Liver (tissue), 9 donors: ENCODE data around the gene DRG1. TPM values are rescaled to one million over a fixed set of nuclear protein-coding genes. Genes with fewer than 3 reads are reported as not detected.

Source experiments
- DNase-seq: peaks from one replicate; pipeline ENCODE4 v3.0.0-alpha.2; 2017; ENCODE audit warnings: low spot score
- H3K27ac ChIP-seq, 2 donors: one replicate each; pipeline ENCODE4 v1.7.0; 2013; ENCODE audit warnings: inconsistent platforms in 2 of 2, low read length in 2 of 2, control low read depth in 1 of 2, low read depth in 1 of 2, mild to moderate bottlenecking in 1 of 2
- H3K27me3 ChIP-seq, 4 donors: one replicate each; pipeline versions ENCODE4 v1.6.1 to v1.7.0; 2013; ENCODE audit warnings: low read length in 3 of 4, inconsistent platforms in 1 of 4, mild to moderate bottlenecking in 1 of 4, moderate library complexity in 1 of 4; ENCODE audit not compliant: control insufficient read depth in 4 of 4, insufficient read depth in 4 of 4
- H3K36me3 ChIP-seq, 4 donors: one replicate each; pipeline versions ENCODE4 v1.6.1 to v1.7.0; 2013; ENCODE audit warnings: low read length in 3 of 4, mild to moderate bottlenecking in 3 of 4, low read depth in 1 of 4, moderate library complexity in 1 of 4; ENCODE audit not compliant: control insufficient read depth in 4 of 4, insufficient read depth in 3 of 4
- H3K4me1 ChIP-seq, 4 donors: one replicate each; pipeline versions ENCODE4 v1.6.1 to v1.7.0; 2013; ENCODE audit warnings: low read length in 3 of 4, mild to moderate bottlenecking in 3 of 4, moderate library complexity in 1 of 4; ENCODE audit not compliant: control insufficient read depth in 4 of 4, insufficient read depth in 4 of 4
- H3K4me3 ChIP-seq, 3 donors: one replicate each; pipeline versions ENCODE4 v1.6.1 to v1.7.0; 2013; ENCODE audit warnings: low read length in 3 of 3, control low read depth in 1 of 3, low read depth in 1 of 3, mild to moderate bottlenecking in 1 of 3
- H3K9ac ChIP-seq, 2 donors: one replicate each; pipeline ENCODE4 v1.7.0; 2013; ENCODE audit warnings: low read length in 2 of 2, mild to moderate bottlenecking in 2 of 2, moderate library complexity in 2 of 2, control low read depth in 1 of 2, low read depth in 1 of 2
- H3K9me3 ChIP-seq, 4 donors: one replicate each; pipeline versions ENCODE4 v1.6.1 to v1.7.0; 2013; ENCODE audit warnings: low read length in 3 of 4; ENCODE audit not compliant: control insufficient read depth in 4 of 4
- EGR1 ChIP-seq, 2 donors: IDR thresholded peaks; 2 replicates each; pipeline ENCODE4 v1.6.1; 2016 to 2018; ENCODE audit warnings: antibody characterized with exemption in 2 of 2, low read depth in 2 of 2
- FOXA1 ChIP-seq: IDR thresholded peaks from 2 replicates; pipeline ENCODE4 v1.6.1; 2016; ENCODE audit warnings: antibody characterized with exemption
- FOXA2 ChIP-seq: IDR thresholded peaks from 2 replicates; pipeline ENCODE4 v1.6.1; 2016; ENCODE audit warnings: antibody characterized with exemption
- GABPA ChIP-seq, 2 donors: IDR thresholded peaks in 1 of 2; conservative IDR thresholded peaks in 1 of 2; 2 replicates each; pipeline ENCODE4 v1.6.1; 2016; ENCODE audit warnings: antibody characterized with exemption in 2 of 2, mild to moderate bottlenecking in 1 of 2, moderate library complexity in 1 of 2
- HNF4A ChIP-seq, 2 donors: conservative IDR thresholded peaks; 2 replicates each; pipeline ENCODE4 v1.6.1; 2016; ENCODE audit warnings: antibody characterized with exemption in 2 of 2, mild to moderate bottlenecking in 2 of 2
- HNF4G ChIP-seq: IDR thresholded peaks from 2 replicates; pipeline ENCODE4 v1.6.1; 2016; ENCODE audit warnings: antibody characterized with exemption
- JUND ChIP-seq, 2 donors: IDR thresholded peaks; 2 replicates each; pipeline ENCODE4 v1.6.1; 2016; ENCODE audit warnings: antibody characterized with exemption in 2 of 2
- NR2F2 ChIP-seq: IDR thresholded peaks from 2 replicates; pipeline ENCODE4 v1.6.1; 2016; ENCODE audit warnings: antibody characterized with exemption
- RAD21 ChIP-seq, 2 donors: IDR thresholded peaks; 2 replicates each; pipeline ENCODE4 v1.6.1; 2016; ENCODE audit warnings: antibody characterized with exemption in 2 of 2, mild to moderate bottlenecking in 2 of 2
- SP1 ChIP-seq: IDR thresholded peaks from 2 replicates; pipeline ENCODE4 v1.6.1; 2018; ENCODE audit warnings: antibody characterized with exemption, mild to moderate bottlenecking
- TAF1 ChIP-seq: conservative IDR thresholded peaks from 2 replicates; pipeline ENCODE4 v1.6.1; 2016; ENCODE audit warnings: antibody characterized with exemption, mild to moderate bottlenecking
- YY1 ChIP-seq: IDR thresholded peaks from 2 replicates; pipeline ENCODE4 v1.6.1; 2016; ENCODE audit warnings: antibody characterized with exemption, mild to moderate bottlenecking
- whole genome bisulfite sequencing: extraction: QIAGEN DNeasy Blood & Tissue Kit; methylation state at CpG from one replicate; pipeline ENCODE4 v1.1.7; 2013; 5-methylcytosine and 5-hydroxymethylcytosine counted together
- polyA plus RNA-seq, 2 donors: library from polyadenylated mRNA; stranded (reverse) in 1 of 2; unstranded in 1 of 2; fragments of 200-250 nt in 1 of 2; fragments of >200 nt in 1 of 2; fragmentation: Nextera tagmentation in 1 of 2; extraction: Ambion mirVana in 1 of 2; gene quantifications; one replicate each; pipeline versions ENCODE4 v1.2.1 to v1.2.3, GENCODE V29; 2013 to 2015
- total RNA-seq, 2 donors: library from RNA; depleted of rRNA; stranded (reverse); fragments of >200 nt; gene quantifications; one replicate each; pipeline ENCODE4 v1.2.3, GENCODE V29; 2014
- TF ChIP-seq, protein P1 (sequence below): IDR thresholded peaks from 2 replicates; pipeline ENCODE4 v1.6.1; 2016; ENCODE audit warnings: antibody characterized with exemption
- TF ChIP-seq, protein P2 (sequence below): IDR thresholded peaks from 2 replicates; pipeline ENCODE4 v1.6.1; 2016; ENCODE audit warnings: antibody characterized with exemption
- TF ChIP-seq, protein P3 (sequence below): fragments of 150-350 bp; IDR thresholded peaks from 2 replicates; pipeline ENCODE4 v1.5.1; 2017; ENCODE audit warnings: improper control_type of control experiment, low read depth, low read length; ENCODE audit not compliant: missing input control
- TF ChIP-seq, protein P4 (sequence below): IDR thresholded peaks from 2 replicates; pipeline ENCODE4 v1.6.1; 2016; ENCODE audit warnings: antibody characterized with exemption
- TF ChIP-seq, protein P5 (sequence below): IDR thresholded peaks from 2 replicates; pipeline ENCODE4 v1.6.1; 2016; ENCODE audit warnings: antibody characterized with exemption, mild to moderate bottlenecking
- donor health status: healthy.
- donor health status: healthy.
- donor health status: healthy.
- donor health status: healthy.
- donor health status: healthy.

Gene DRG1
- total and polyA plus RNA-seq, 4 donors = 23.1 to 39.7 (median 32.5) TPM

DNA sequence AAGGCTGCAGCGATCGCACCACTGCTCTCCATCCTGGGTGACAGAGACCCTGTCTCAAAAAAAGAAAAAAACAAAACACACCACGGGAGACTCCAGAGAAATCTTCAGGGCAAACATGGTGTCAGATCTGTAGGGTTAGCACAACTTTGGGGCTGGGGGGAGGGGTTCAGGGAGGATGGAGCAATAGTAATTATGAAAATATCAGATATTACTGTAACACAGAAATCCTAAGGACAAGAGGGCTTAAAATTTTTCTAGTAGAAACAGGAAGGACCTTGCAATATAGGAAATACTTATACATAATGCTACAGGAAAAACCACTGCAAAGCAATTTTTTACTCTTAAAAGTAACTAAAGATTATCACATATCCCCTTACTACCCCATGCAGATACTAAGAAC lies 76.4 kb downstream of the DRG1 start:
- no peak for TF ChIP-seq NR2F2
- TF ChIP-seq, protein P1, sequence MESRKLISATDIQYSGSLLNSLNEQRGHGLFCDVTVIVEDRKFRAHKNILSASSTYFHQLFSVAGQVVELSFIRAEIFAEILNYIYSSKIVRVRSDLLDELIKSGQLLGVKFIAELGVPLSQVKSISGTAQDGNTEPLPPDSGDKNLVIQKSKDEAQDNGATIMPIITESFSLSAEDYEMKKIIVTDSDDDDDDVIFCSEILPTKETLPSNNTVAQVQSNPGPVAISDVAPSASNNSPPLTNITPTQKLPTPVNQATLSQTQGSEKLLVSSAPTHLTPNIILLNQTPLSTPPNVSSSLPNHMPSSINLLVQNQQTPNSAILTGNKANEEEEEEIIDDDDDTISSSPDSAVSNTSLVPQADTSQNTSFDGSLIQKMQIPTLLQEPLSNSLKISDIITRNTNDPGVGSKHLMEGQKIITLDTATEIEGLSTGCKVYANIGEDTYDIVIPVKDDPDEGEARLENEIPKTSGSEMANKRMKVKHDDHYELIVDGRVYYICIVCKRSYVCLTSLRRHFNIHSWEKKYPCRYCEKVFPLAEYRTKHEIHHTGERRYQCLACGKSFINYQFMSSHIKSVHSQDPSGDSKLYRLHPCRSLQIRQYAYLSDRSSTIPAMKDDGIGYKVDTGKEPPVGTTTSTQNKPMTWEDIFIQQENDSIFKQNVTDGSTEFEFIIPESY = no peak
- no peak for TF ChIP-seq HNF4A (conservative IDR thresholded peaks at IDR 0.05)
- no peak for TF ChIP-seq JUND (IDR thresholded peaks at IDR 0.05)
- TF ChIP-seq EGR1 (IDR thresholded peaks at IDR 0.05; ENCODE audit: low read depth in 2 of 2) = no peak
- TF ChIP-seq YY1 = no peak
- TF ChIP-seq, protein P2, sequence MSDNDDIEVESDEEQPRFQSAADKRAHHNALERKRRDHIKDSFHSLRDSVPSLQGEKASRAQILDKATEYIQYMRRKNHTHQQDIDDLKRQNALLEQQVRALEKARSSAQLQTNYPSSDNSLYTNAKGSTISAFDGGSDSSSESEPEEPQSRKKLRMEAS = no peak
- TF ChIP-seq, protein P3, sequence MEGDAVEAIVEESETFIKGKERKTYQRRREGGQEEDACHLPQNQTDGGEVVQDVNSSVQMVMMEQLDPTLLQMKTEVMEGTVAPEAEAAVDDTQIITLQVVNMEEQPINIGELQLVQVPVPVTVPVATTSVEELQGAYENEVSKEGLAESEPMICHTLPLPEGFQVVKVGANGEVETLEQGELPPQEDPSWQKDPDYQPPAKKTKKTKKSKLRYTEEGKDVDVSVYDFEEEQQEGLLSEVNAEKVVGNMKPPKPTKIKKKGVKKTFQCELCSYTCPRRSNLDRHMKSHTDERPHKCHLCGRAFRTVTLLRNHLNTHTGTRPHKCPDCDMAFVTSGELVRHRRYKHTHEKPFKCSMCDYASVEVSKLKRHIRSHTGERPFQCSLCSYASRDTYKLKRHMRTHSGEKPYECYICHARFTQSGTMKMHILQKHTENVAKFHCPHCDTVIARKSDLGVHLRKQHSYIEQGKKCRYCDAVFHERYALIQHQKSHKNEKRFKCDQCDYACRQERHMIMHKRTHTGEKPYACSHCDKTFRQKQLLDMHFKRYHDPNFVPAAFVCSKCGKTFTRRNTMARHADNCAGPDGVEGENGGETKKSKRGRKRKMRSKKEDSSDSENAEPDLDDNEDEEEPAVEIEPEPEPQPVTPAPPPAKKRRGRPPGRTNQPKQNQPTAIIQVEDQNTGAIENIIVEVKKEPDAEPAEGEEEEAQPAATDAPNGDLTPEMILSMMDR = no peak
- no peak for TF ChIP-seq FOXA2
- no peak for TF ChIP-seq FOXA1
- TF ChIP-seq, protein P4, sequence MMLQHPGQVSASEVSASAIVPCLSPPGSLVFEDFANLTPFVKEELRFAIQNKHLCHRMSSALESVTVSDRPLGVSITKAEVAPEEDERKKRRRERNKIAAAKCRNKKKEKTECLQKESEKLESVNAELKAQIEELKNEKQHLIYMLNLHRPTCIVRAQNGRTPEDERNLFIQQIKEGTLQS = no peak
- TF ChIP-seq HNF4G = no peak
- TF ChIP-seq SP1 = no peak
- TF ChIP-seq, protein P5, sequence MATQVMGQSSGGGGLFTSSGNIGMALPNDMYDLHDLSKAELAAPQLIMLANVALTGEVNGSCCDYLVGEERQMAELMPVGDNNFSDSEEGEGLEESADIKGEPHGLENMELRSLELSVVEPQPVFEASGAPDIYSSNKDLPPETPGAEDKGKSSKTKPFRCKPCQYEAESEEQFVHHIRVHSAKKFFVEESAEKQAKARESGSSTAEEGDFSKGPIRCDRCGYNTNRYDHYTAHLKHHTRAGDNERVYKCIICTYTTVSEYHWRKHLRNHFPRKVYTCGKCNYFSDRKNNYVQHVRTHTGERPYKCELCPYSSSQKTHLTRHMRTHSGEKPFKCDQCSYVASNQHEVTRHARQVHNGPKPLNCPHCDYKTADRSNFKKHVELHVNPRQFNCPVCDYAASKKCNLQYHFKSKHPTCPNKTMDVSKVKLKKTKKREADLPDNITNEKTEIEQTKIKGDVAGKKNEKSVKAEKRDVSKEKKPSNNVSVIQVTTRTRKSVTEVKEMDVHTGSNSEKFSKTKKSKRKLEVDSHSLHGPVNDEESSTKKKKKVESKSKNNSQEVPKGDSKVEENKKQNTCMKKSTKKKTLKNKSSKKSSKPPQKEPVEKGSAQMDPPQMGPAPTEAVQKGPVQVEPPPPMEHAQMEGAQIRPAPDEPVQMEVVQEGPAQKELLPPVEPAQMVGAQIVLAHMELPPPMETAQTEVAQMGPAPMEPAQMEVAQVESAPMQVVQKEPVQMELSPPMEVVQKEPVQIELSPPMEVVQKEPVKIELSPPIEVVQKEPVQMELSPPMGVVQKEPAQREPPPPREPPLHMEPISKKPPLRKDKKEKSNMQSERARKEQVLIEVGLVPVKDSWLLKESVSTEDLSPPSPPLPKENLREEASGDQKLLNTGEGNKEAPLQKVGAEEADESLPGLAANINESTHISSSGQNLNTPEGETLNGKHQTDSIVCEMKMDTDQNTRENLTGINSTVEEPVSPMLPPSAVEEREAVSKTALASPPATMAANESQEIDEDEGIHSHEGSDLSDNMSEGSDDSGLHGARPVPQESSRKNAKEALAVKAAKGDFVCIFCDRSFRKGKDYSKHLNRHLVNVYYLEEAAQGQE = no peak
- no peaks in the 10 kb centered on the region for H3K27me3 ChIP-seq
- no peaks in the 10 kb centered on the region for H3K9me3 ChIP-seq
- peaks cover 0 to 1% (median 0%) of the 10 kb centered on the region in 4 donors for H3K4me1 ChIP-seq
- no peak for DNase-seq
- H3K36me3 ChIP-seq = peaks cover 3 to 13% (median 8%) of the 10 kb centered on the region in 4 donors
- no peak overlapping the region for H3K9ac ChIP-seq
- no peak overlapping the region for H3K4me3 ChIP-seq
- WGBS = 88% methylated on average over 3 of the region's 3 CpGs
- H3K27ac ChIP-seq = no peak overlapping the region

DNA sequence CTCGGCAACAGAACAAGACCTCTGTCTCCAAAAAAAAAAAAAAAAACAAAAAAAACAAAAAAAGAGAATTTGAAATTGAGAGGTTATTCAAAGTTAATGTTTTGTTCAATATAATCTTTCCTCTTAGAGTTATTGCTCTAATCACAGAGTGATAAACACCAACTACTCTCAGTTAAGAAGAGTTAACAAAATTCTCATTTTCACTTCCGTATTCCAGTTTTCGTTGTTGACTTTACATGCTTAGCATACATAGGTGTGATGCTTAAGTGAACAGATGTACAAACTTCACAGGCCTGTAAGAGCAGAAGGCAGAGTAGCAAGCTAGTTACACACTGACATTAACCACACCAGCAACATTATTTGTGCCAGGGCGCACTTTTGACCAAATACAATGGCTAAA lies 77.9 kb downstream of the DRG1 start:
- Histone ChIP-seq H3K9me3 (no peaks in the 10 kb centered on the region), H3K4me3 (no peak overlapping the region), H3K27me3 (no peaks in the 10 kb centered on the region), H3K9ac (no peak overlapping the region), H3K4me1 (peaks cover 0 to 1% (median 0%) of the 10 kb centered on the region in 4 donors), H3K36me3 (peaks cover 6 to 16% (median 14%) of the 10 kb centered on the region in 4 donors), H3K27ac (no peak overlapping the region)
- TF ChIP-seq GABPA (IDR thresholded peaks at IDR 0.05 in 1 of 2, conservative IDR thresholded peaks at IDR 0.05 in 1 of 2) (no peak), RAD21 (IDR thresholded peaks at IDR 0.05) (no peak), YY1 (no peak), TAF1 (no peak), FOXA2 (no peak), EGR1 (IDR thresholded peaks at IDR 0.05; ENCODE audit: low read depth in 2 of 2) (no peak), HNF4G (no peak)
- TF ChIP-seq, protein P2 = no peak
- TF ChIP-seq, protein P3 = no peak
- TF ChIP-seq, protein P5 = no peak
- TF ChIP-seq, protein P4 = no peak
- WGBS = 89% methylated on average over 4 of the region's 4 CpGs
- no peak for DNase-seq
